ENCODE measurements around the gene FYCO1.
"Not testable (repeated sequence)": the region's sequence is repeated elsewhere in the genome, so short reads cannot be mapped to it uniquely, and the experiment has no call there.

FYCO1 gene

DNA sequence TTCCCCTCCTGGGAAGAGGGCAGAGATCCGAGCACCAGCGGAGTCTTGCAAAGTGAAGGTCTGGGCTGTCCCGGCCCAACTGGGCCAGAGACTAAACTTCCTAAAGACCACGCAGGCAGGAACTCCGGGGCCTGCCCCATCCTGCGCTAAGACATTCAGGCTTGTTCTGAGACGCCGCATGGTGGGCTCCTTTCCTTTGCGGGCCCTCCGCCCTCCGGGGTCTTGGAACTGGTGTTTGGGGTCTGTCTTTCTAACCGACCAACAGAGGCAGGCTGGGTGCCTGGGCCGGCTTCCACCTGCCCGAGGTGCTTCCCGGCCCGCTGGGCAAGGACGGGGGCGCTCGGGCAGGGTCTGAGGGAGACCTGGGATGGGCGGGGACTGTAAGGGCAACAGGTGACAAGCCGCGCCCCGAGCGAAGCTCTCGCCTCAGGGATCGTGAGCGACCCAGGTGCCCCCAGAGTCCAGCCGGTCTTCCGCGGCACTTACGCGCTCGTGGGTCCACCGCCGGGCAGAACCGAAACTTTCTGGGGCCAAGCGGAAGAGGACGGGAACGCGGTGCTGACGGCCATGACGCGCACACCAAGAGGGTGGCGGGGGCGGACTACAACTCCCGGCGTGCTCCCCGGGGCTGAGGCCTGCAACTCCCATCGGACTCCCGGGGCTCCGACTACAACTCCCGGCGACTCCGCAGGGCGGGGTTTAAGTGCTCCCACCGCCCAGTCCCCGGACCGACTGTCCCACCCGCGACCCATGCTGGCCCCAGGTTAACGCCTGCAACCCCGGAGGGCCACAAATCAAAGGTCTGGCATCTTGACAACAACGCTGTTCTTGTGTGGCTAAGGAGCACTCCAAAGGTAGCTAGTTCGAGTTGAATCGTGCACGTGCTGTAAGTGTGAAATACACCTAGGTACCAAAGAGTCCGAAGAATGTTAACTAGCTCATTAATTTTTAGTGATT, at the start of gene FYCO1:
Gene FYCO1, minus strand, starts transcription at position 589 of the 957 bp plus-strand sequence. CDS start 10,914 bp downstream, outside the sequence.
- peak; percentile 80 for DNase-seq (ENCODE audit: low read depth)

DNA sequence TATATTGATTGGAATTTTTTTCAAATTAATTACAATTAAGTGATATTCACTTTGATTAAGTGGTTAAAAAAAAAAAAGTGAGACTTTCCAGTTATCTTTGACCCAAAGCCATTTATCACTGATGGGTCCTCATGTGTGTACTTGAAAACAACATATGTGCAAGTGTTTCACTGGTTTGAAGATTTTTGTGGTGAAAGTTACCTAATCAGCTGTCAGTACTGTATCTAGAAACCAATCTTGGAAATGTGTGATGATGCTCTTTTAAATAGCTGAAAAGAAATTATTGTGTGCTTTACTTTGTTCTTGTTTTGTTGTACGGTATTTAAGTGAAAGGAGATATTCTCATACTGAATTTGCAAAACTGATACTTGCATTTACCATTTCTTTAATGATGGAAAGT, 43.3 kb upstream of the FYCO1 start:
- no peak for DNase-seq (ENCODE audit: low read depth)

DNA sequence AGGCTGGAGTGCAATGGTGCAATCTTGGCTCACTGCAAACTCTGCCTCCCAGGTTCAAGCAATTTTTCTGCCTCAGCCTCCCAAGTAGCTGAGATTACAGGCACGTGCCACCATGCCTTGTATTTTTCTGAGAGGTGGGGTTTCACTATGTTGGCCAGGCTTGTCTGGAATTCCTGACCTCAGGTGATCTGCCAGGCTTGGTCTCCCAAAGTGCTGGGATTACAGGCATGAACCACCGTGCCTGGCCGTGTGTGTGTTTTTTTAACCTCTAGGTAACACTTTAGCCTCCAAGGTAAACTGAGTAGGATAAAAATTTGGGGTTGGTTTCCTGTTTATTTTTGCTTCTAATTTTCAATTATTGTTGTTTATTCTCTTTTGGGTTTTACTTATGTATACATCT, 42.4 kb upstream of the FYCO1 start:
- DNase-seq (ENCODE audit: low read depth), result not testable (repeated sequence)

- DNase-seq (ENCODE audit: low read depth), result no peak
Measured at GRCh38 chr3:46036191-46036590, 40.6 kb upstream of the FYCO1 start.

DNA sequence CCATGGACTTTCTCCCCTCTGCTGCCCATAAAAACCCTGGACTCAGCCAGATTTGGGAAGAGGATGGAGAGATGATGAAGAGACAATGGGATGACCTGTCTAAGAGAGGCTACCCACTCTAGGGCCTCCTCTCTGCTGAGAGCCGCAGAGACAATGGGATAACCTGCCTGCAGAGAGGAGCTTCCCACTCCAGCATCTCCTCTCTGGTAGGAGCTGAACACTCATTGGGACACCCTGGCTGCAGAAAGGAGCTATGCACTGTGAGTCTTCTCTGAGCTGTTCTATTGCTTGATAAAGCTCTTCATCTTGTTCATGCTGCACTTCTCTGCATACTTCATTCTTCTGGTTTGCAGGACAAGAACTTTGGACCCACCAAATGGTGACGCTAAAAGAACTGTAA, 36.1 kb upstream of the FYCO1 start:
- DNase-seq (ENCODE audit: low read depth), result no peak

DNA sequence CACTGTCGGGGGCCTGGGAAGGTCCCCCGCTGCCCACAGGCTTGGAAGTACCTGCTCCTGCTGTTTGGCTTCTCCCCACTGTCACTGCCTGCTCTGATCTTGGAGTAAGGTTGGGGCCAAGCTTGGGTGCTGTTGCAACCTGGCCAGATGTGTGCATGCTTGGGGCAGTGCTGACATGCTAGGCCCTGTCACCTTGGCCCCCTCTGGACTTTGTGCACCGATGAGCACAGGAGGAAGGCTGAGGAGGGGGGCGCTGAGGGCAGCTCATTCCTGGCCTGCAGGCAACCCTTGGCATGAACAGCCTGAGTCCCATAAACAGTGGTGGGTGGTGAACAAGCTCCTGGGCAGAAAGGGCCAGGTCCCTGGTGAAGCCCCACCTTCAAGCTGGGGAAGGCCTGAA, 35.6 kb upstream of the FYCO1 start:
- no peak for DNase-seq (ENCODE audit: low read depth)

- DNase-seq (ENCODE audit: low read depth), result no peak
Measured at GRCh38 chr3:46030626-46031025, 35.0 kb upstream of the FYCO1 start.

DNA sequence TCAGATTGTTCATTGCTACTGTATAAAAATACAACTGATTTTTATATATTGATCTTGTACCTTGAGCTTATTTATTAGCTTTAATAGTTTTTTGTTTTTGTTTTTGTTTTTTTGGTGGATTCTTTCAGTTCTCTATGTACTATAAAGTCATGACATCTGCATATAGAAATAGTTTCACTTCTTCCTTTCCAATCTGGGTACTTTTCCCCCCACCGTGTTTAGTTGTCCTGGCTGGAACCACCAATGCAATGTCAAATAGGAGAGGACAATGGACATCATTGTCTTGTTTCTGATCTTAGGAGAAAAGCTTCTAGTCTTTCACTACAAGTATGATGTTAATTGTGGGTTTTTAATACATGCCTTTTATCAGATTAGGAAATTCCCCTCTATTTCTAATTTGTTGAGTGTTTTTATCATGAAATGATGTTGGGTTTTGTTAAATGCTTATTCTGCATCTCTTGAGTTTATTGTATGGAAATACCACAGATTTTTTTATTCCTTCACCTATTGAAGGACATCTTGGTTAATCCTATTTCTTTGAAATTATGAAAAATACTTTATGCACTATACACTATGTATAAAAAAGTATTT, 34.4 kb upstream of the FYCO1 start:
- DNase-seq (ENCODE audit: low read depth), result no peak

DNA sequence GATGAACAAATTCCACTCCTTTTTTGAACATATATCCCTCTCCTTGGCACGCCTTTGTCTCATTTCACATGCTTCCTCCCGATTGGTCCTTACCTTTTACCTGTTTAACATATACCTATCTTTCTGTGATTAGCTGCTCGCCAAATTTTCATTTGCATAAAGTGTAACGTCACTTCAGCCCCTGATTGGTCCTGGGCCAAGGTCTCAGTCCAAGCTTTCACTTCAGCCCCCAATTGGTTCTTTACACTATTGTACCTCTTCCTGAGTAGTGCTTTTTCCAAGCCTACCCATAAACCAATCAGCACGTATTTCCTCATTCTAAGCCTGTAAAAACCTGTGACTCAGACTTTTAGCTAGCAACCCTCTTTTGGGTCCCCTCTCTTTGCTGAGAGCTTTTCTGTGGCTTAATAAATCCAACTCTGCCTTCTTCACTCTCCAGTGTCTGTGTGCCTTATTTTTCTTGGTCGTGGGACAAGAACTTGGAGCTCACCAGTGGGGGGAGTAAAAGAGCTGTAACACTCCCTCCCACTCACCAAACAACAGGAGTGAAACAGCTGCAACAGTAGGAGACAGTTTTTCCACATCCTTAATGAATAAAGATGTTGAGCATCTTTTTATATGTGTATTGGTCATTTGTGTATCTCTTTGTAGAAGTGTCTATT, 32.2 kb upstream of the FYCO1 start:
- peak; percentile 21 for DNase-seq (ENCODE audit: low read depth)

GRCh38 chr3:46027021-46027705, 31.5 kb upstream of the FYCO1 start, which contains the start of gene XCR1:
Gene XCR1, minus strand, starts transcription at chr3:46027483. Its CDS starts 5,536 bp downstream, at chr3:46021947.
- no peak for DNase-seq (ENCODE audit: low read depth)

DNA sequence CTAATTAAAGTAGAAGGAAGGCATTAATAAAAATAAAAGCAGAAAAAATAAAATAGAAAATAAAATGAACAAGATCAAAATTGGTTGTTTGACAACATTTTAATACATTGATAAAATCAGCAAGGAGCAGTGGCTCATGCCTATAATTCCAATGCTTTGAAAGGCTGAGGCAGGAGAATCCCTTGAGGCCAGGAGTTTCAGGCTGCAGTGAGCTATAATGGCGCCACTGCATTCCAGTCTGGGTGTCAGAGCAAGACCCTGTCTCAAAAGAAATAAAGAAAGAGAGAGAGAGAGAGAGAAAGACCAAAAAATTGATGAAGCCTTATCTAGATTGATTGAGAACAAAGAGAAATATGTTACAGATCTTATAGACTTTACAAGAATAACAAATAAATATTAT, 29.5 kb upstream of the FYCO1 start:
- DNase-seq (ENCODE audit: low read depth), result no peak

GRCh38 chr3:46024131-46024530, 28.5 kb upstream of the FYCO1 start:
- no peak for DNase-seq (ENCODE audit: low read depth)

DNA sequence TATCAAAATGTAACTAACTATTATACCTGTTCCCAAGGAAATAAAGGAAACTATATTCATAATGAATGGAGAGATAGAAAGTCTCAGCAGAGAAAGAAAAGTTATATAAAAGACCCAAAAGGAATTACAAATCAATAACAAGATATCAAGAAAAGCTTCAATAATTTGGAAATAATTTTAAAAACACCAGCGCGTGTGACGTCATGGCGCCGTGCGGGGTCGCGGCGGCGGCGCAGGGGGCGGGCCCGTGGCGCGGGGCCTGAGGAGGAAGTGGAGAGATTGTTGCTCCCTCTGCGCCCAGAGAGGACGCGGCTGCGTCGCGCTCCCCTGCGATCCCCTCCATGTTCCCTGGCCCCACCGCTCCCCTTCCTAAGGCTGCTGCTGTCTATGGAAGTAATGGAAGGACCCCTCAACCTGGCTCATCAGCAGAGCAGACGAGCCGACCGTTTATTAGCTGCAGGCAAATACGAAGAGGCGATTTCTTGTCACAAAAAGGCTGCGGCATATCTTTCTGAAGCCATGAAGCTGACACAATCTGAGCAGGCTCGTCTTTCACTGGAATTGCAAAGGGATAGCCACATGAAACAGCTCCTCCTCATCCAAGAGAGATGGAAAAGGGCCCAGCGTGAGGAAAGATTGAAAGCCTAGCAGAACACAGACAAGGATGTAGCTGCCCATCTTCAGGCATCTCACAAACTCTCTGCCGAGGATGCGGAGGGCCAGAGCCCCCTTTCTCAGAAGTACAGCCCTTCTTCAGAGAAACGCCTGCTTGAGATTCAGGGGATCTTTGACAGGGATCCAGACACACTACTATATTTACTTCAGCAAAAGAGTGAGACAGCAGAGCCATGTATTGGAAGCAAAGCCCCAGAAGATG, 27.5 kb upstream of the FYCO1 start:
- no peak for DNase-seq (ENCODE audit: low read depth)

DNA sequence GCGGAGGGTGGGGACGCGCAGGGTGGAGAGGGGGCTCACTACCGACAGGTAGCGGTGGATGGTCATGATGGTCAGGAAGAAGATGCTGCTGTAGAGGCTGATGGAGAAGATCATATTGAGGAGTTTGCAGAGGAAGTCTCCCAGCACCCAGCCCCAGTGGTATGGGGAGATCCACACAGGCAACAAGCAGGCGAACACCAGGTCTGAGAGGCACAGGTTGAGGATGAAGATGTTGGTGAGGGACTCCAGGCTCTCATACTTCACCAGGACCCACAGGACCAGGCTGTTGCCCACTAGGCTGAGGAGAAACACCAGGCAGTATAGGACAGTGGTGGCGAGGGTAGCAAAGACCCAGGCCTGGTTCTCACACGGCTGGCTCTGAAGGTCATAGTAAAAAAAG, 25.9 kb upstream of the FYCO1 start:
- no peak for DNase-seq (ENCODE audit: low read depth)

- no peak for DNase-seq (ENCODE audit: low read depth)
Measured at GRCh38 chr3:46020766-46021510, 25.3 kb upstream of the FYCO1 start.

GRCh38 chr3:46019707-46020106, 24.1 kb upstream of the FYCO1 start:
- no peak for DNase-seq (ENCODE audit: low read depth)

GRCh38 chr3:46017720-46018119, 22.1 kb upstream of the FYCO1 start:
- DNase-seq (ENCODE audit: low read depth), result no peak

GRCh38 chr3:46013316-46014094, 17.9 kb upstream of the FYCO1 start:
- DNase-seq (ENCODE audit: low read depth), result no peak

- no peak for DNase-seq (ENCODE audit: low read depth)
Measured at GRCh38 chr3:46012246-46012645, 16.6 kb upstream of the FYCO1 start.
